Vagina (tissue), 2 donors: ENCODE measurements around the gene DEFB131A.
"Not testable (repeated sequence)": the region's sequence is repeated elsewhere in the genome, so short reads cannot be mapped to it uniquely, and the experiment has no call there.

ENCODE experiments used
- POLR2A ChIP-seq, 2 donors: fragments of 450-650 bp; IDR thresholded peaks; one replicate each; pipeline ENCODE4 v1.6.1; 2017; ENCODE audit warnings: antibody characterized with exemption in 2 of 2, mild to moderate bottlenecking in 2 of 2, moderate library complexity in 2 of 2
- TF ChIP-seq, protein P1 (sequence below), 3 experiments: fragments of 450-650 bp in 2 of 3; fragments of 200-600 bp in 1 of 3; sonication (generic) in 1 of 3; IDR thresholded peaks; one replicate each; pipeline ENCODE4 v1.5.1; 2017 to 2019; ENCODE audit warnings: antibody characterized with exemption in 3 of 3, mild to moderate bottlenecking in 2 of 3, moderate library complexity in 2 of 3

DNA sequence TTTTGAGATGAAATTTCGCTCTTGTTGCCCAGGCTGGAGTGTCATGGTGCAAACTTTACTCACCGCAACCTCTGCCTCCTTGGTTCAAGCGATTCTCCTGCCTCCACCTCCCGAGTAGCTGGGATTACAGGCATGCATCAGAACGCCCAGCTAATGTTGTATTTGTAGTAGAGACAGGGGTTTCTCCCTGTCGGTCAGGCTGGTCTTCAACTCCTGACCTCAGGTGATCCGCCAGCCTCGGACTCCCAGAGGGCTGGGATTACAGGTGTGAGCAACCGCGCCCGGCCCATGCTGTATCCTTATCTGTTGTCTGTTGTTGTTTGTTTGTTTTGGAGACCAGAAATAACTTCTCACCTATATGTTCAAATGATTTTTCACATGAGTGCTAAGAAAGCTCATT, 42.7 kb downstream of the DEFB131A start:
- TF ChIP-seq POLR2A (IDR thresholded peaks at IDR 0.05) = not testable (repeated sequence)
- TF ChIP-seq, protein P1, sequence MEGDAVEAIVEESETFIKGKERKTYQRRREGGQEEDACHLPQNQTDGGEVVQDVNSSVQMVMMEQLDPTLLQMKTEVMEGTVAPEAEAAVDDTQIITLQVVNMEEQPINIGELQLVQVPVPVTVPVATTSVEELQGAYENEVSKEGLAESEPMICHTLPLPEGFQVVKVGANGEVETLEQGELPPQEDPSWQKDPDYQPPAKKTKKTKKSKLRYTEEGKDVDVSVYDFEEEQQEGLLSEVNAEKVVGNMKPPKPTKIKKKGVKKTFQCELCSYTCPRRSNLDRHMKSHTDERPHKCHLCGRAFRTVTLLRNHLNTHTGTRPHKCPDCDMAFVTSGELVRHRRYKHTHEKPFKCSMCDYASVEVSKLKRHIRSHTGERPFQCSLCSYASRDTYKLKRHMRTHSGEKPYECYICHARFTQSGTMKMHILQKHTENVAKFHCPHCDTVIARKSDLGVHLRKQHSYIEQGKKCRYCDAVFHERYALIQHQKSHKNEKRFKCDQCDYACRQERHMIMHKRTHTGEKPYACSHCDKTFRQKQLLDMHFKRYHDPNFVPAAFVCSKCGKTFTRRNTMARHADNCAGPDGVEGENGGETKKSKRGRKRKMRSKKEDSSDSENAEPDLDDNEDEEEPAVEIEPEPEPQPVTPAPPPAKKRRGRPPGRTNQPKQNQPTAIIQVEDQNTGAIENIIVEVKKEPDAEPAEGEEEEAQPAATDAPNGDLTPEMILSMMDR (IDR thresholded peaks at IDR 0.05) = not testable (repeated sequence)
